ENCODE measurements around the gene TSPAN18.

DNA sequence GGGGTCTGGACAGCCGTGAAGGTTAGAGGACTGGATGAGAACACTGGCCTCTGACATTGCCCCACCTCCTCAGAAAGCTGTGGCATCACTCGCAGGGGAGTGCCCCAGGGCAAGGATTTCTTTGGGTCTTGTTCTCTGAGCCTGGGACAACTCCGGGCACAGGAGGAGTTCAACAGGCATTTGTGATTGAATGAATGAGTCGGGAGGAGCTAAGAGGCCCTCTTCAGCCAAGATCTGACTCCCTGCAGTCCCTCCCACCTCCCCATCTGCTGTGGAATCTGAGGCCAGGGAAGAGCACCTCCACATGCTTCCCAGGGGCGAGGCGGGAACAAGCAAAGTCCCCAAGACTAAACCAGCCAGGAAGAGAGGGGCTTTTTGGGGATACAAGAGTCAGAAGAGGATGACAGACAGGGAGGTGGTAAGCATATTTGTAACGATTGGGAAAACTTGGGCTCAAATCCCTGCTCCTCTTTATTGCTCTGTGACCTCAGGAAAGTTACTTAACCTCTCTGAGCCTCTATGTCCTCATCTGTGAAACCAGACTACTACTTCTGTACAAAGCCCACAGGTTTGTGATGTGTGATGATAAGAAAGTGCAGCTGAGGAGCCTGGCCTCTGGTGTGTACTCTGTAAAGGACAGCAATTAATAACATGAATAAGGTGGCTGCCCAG lies 217.6 kb downstream of the TSPAN18 start:
- TF ChIP-seq POLR2A (IDR thresholded peaks at IDR 0.05), result no peak
- TF ChIP-seq, protein P1, sequence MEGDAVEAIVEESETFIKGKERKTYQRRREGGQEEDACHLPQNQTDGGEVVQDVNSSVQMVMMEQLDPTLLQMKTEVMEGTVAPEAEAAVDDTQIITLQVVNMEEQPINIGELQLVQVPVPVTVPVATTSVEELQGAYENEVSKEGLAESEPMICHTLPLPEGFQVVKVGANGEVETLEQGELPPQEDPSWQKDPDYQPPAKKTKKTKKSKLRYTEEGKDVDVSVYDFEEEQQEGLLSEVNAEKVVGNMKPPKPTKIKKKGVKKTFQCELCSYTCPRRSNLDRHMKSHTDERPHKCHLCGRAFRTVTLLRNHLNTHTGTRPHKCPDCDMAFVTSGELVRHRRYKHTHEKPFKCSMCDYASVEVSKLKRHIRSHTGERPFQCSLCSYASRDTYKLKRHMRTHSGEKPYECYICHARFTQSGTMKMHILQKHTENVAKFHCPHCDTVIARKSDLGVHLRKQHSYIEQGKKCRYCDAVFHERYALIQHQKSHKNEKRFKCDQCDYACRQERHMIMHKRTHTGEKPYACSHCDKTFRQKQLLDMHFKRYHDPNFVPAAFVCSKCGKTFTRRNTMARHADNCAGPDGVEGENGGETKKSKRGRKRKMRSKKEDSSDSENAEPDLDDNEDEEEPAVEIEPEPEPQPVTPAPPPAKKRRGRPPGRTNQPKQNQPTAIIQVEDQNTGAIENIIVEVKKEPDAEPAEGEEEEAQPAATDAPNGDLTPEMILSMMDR (IDR thresholded peaks at IDR 0.05 in 4 of 5, conservative IDR thresholded peaks at IDR 0.05 in 1 of 5), result no peak

Measured in gastrocnemius medialis (tissue), 4 donors.